HG03520 (cell line): ENCODE data around the gene RNF125.

Source experiments
- ATAC-seq: cut with Tn5 transposase; IDR thresholded peaks from one replicate; pipeline ENCODE4 v1.9.1; 2021; ENCODE audit warnings: mild to moderate bottlenecking, moderate library complexity; ENCODE audit not compliant: unreplicated experiment

The RNF125 gene

DNA sequence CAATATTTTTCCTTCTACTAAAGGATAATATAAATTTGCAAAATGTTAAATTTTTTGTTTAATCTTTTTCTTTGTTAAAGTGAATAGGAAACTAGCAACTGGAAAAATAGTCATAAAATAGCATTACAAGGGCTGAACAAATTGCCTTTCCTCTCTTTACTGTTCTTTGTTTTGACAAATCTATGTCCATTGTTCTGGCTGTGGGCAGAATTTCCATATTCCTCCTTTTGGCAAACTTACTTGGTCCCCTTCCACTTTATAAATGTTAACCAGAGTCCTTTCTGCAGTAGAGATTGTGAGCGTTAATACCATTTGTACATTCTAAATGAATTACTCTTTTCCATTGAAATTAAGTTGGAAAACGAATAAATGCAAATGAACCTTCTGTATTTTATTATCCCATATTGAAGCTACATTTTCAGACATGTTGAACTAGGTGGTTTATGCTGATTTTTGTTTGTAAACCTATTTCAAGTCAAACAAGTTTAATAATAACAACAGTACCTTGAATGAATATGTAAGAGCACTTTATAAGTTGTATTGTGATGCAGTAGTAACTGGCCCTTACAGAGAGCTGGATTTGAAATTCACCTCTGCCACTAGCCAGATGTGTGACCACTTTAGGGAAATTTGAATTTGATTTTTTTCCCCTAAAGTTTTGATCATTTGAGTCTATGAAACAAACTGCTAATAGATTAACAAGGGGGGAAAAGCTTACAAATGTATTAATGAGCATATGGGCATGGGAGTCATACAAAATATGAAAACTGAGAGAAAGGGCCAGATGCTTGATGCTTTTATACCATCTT is 3.3 kb downstream of the RNF125 start:
- no peak for ATAC-seq

DNA sequence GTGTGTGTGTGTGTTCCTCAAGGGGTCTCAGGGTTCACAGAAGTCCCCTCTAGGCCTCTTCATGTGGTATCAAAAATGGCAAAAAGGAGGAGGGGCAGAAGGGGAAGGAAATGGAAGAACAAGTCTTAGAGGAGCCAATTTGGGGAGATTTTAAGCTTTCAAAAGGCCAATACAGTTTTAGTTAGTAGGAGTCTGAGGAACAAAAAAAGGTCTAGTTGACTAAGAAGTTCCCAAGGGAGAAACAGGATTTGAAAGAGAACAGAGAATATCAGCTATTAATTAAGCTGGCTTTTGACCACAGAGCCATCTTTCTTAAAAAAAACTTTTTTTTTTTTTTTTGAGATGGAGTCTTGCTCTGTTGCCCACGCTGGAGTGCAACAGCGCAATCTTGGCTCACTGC is 7.1 kb downstream of the RNF125 start:
- ATAC-seq, result no peak

DNA sequence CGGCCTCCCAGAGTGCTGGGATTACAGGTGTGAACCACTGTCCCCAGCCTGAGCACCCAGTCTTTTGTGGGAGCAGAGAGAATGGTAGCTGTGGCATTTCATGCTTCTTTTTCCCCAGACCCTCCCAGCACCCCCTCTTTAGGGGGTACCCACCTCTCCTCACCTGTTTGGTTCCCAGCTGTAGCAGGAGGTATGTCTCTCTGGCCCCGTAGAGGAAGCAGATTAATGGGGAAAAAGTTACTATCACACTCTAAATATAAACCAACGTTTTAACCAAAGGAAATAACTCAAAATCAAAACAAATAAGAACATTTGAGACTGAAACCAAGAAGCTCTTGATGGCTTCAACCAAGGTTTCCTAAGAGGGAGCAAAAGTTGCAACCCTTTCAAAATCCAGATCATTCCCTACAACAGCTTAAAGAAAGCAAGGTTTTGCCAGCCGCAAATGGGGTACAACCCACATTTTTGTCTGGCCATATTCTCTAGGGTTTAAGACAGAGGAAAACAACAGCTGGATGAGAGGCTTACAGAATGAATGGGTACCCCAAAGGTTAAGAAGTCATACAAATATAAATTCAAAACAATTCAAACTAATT is 8.0 kb downstream of the RNF125 start:
- no peak for ATAC-seq

DNA sequence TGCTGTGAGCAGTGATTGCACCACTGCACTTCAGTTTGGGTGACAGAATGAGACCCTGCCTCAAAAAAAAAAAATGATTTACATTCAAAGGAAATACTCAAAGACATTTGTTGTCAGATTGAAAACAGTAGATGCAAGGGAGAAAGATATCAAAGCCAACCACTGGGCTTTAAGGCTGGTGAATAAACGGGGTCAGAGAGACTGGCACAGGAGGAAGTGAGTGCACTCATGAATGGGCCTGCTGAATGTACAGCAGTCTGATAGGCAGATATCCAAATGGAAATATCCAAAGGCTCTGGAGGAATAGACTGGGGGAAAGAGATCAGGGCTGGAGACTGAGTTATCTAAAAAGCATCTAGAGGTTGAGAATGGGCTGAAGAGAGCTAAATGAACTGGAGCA is 10.9 kb downstream of the RNF125 start:
- ATAC-seq, result no peak

DNA sequence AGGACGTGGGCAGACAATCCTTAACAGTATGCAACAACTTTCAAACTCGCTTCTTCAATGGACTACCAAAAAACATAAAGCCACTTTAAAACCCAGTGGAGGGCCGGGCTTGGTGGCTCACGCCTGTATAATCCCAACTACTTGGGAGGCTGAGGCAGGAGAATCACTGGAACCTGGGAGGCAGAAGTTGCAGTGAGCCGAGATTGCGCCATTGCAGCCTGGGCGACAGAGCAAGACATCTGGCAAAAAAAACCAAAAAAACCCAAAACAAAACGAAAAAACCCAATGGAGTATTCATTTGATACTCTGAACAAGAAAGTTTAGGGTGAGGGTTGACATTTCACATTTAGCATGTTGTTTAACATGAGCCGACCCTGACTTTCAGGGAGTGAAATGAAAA is 14.0 kb downstream of the RNF125 start:
- no peak for ATAC-seq

DNA sequence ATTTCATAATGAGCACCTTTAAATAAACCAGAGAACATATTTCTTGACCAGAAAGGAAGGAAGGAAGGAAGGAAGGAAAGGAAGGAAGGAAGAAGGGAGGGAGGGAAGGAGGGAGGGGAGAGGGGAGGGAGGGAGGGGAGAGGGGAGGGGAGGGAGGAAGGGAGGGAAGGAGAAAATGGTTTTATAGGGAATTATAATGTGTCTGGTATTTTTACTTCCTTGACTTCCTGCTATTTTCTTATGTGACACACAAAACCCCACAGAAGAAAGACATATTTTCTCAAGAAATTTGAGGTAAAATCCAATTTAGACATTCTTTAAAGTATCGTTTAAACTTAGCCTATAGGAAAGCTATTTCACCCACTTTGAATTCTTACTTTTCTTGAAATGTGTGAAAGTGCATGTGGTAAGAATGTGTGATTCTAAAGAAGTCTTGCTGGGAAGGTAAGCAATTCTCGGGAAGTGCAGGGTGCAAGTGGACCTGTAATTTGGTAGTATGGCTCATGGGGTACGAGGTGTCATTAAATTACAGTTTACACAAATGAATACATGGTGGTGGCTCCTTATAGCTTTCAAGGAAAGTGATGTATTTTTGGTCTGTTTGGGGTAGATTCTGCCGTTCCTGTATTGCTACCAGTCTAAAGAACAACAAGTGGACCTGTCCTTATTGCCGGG is 18.0 kb downstream of the RNF125 start:
- ATAC-seq, result no peak

DNA sequence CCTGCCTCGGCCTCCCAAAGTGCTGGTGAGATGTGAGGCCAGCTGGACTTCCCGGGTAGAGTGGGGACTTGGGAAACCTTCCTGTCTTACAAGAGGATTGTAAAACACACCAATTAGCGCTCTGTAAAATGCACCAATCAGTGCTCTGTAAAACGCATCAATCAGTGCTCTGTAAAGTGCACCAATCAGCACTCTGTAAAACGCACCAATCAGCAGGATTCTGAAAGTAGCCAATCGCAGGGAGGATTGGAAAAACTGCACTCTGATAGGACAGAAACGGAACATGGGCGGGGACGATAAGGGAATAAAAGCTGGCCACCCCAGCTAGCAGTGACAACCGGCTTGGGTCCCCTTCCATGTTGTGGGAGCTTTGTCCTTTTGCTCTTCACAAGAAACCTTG is 19.0 kb downstream of the RNF125 start:
- ATAC-seq, result no peak

DNA sequence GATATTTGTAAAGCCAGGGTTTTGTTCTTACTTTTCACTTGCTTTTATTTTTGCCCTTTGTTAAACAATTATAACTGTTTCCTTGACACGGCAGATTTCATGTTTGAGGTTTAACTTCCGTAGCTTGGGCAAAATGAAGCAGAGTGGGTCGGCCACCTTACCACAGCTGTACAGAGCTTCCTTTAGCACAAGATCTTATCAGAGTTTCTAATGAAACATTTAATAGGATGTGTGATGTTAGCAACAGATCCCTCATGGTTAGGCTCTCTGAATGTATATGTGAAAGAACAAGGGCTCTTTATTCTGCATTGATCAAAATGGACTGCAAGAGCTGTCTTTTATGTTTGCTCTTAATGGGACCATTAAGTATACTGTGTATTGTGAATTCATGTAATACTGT is 22.3 kb downstream of the RNF125 start:
- no peak for ATAC-seq

DNA sequence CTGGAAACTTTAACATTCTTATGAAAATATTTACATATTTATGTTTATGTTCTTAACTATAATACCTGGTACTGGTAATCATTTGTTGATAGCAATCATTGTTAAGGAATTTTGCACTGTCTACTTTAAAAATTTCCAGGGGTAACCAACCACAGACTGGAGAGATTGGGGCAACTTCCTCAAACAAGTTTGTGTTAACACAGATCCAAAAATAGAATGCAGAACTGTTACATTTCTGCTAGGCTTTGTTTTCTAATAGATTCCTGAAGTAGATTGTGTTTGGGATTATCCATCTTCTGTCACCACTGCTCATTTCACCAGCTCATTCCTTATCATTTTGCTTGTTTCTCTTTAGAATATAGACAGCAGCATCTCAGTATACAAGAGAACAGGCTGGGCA is 23.7 kb downstream of the RNF125 start:
- no peak for ATAC-seq

DNA sequence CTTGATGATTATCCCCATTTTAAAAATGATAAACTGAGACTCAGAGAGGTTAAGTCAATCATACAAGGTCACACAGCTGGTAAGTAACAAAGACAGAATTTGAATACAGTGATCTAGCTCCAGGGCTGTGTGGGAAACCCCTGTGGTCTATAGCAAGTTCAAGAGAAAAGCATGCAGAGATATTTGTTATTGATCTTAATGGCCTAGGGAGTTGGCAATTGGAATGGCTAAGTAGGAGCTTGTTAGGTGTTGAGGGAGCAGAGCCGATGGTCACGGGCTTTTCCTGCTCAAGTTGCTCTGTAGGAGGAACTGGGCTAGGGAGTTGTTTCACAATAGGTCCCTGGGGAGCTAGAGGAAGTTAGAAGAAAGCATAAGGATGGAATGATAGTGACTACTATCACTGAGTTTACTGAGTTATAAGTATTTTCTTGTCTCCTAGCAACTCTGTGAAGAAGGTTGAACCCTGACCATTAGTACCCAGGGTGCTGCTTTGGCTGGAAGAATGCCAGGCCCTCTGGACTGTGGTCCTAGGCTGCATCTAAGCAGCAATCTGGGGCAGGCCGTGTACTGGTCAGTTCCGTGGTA is 30.0 kb downstream of the RNF125 start:
- peak; percentile 44 for ATAC-seq

DNA sequence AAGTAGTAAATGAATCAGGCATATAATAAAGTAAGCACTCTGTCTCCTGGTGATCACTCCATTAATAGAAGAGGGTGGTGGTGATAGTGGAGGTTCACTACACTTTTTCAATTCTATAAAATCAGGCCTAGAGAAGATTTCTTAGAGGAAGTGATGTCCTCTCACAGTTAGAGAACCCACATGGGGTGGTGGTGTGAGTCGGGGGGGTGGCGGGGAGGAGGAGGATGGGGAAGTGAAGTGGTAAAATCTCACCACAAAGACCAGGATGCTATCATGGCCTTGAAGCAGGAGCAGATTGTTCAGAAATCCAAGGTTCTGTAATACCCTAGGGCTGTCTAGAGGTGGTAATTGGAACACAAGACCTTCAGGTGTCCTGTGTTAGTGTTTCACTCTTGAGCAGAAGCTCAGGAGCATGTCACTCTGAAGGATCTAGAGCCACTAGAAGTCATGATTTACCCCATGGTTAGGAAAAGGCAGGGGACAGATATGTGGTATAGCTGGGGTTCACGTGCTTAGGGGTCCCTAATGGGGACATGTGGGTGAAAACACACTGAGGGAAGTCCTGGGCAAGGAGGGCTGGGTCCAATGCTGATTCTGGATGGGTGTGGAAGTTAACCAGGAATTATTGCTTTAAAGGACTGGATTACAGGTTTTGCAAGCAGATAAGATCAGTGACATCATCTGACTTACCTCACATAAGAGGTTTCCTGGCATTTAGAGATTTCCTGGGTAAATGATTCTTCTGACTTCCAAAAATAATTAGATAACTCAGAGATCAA is 31.0 kb downstream of the RNF125 start:
- no peak for ATAC-seq

DNA sequence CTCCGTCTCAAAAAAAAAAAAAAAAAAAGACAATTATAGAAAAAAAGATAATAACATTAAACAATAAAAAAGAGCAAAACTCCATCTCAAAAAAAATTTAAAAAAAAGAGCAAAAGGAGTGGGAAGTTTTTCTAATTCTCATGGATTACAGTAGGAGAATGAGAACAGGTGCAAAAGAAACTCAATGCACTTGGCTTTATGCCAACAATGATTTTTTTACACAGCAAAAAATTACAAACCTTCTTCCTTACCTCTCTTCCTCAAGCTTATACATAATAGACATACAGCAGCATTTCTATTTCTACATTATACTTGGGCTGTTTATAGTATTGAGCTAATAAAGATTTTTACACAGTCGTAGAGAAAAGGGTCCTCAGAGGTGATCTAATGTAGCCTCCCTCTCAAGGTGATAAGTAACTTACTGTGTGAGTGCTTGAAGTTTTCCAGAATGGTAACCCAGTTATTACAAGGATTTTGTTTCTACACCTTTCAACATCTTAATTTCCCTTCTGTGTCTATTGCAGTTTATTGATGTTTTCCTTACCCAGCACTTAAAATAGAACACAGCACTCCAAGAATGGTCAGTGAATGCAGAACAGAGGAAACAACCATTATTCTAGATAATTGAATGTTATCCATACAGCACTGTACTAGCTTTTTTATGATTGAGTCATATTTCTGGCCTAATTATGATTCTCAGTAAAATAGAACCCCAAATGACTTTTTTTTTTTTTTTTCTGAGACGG is 38.2 kb downstream of the RNF125 start:
- ATAC-seq, result no peak

DNA sequence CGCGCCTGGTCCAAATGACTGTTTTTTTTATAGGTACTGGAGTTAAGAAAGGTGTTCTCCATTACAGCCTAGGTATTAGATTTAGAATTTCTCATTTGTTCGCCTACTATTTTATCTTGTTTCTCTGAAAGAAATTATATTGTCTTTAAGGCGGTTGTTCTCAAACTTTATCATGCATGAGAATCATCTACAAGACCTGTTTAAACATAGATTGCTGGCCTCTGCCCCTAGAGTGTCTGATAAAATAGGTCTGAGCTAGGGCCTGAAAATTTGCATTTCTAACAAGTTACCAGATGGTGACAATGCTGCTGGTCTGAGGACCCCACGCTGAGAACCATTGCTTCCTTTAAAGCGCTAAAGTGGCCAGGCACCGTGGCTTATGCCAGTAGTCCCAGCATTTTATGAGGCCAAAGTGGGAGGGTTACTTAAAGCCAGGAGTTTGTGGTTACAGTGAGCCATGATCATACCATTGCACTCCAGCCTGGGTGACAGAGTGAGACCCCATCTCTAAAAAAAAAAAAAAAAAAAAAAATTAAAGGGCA is 39.1 kb downstream of the RNF125 start:
- ATAC-seq, result no peak

DNA sequence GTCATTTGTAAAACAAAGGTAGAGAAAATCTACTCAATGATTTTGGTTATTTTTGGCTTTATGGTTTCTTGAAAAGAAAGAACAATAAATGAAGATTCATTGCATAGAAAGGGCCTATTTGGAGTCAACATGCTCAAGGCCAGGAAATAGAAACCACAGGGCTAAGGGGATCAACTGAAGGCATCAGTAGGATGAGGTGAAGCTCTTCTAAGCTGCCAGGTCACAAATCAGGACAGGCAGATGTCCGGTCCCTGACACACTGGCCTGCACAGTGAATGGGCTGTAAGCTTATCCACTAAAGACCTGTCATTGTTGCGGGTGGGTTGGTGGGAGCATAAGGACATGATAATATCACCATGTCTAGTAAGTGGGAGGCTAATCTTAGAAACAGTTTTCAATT is 41.4 kb downstream of the RNF125 start:
- no peak for ATAC-seq

DNA sequence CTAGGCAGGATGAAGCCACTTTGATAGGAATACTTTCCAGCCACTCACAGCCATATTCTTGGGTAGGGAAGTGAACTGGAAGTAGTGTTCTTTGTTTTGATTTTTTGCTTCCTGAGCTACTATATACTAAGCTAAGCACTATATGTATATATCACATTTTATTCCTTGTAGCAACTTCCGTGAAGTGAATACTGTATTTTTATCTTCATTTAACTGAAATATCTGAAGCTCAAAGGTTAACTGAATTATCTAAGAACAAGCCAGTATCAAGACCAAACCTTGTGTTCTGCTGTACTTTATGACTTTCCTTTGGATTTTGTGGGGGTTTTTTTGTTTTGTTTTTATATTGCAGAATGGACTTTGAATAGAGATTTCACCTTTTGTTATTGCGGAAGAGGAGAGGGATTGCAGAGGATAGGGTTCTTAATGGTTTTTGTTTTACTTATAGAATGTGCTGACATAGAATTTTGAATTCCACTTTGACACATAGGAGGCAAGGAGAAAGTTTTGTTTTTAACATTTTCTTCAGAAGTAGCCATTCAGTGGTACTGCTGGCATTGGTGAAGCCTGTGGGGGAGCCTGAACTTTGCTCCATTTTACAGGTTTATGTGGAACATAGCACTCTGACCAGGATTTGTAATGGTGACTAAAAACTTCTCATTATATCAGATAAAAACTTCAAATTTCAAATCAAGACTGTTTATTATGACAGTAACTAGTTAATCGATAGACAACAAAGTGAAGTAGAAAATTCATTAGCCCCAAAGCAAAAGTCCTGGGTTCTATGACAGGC is 48.9 kb downstream of the RNF125 start:
- ATAC-seq, result no peak

DNA sequence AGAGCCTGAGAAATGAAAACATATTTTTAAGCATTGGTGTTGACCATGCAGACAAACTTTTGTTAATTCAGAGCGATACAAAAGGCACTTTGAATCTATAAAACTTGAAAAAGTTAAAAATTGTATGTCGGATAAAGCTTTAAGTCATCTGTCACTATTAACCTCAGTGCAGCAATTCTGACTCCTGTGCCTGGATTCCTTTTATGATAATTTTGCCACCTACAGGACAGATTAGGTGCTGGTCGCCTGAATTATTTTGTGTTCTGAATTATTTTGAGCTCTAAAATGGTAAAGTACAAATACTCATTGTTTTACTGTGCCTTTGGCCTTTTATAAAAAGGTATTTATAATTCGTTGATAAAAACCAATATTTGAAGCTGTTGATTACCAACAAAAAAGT is 53.7 kb downstream of the RNF125 start:
- no peak for ATAC-seq

DNA sequence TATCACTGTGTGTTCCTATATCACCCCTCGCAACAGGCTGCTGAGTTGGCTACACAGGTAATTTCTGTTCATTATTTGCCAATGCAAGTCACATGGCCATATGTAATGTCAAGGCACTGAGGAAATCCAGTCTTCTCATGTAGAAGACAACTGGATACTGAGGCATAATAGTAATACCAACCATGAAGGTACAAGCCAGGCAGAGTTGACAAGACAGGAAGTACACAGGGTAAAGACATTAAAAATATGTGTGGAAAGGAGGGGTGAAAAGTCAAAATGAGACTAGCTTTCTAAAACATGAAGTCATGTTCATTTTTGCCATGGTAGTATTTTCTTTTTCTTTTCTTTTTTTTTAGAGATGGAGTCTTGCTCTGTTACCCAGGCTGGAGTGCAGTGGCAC is 55.6 kb downstream of the RNF125 start:
- ATAC-seq, result no peak

DNA sequence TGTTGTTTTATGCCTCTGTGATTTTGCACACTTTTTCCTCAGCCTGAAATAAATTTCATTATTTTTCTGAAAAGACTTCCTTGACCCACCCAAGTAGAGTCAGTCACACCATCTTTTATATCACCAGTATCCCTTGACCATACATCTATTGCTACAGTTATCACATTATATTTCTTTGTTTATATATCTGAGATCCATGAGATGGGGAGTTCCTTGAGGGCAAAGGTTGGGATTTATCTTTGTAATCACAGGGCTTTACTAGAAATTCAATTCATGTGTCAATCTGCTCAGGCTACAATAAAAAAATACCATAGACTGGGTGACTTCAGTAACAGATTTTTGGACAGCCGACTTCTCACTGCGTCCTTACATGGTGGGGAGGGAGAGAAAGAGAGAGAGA is 60.2 kb downstream of the RNF125 start:
- no peak for ATAC-seq

DNA sequence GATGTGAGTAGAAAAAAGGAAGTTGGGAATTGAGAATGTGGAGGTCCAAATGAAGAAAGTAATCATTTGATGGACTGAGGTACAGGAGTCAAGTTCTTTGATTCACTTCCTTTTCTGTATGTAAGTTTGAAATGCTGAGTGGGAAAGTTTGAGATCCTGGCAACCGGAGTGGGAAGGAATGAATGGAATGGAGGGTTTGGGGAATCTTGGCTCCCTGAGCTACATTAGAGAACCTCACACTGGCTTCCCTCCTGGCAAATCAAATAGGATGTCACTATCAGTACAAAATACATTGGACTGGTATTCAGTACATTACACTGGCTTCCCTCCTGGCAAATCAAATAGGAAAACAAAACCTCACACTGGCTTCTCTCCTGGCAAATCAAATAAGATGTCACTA is 63.3 kb downstream of the RNF125 start:
- ATAC-seq, result no peak
